Occipital lobe (tissue), 2 donors: ENCODE data around the gene RAB27B. TPM values are rescaled to one million over a fixed set of nuclear protein-coding genes. Genes with fewer than 3 reads are reported as not detected.
"Not testable (repeated sequence)": the region's sequence is repeated elsewhere in the genome, so short reads cannot be mapped to it uniquely, and the experiment has no call there.

Experiments used
- DNase-seq: peaks from one replicate; lab custom pipeline; 2025; lab: John Stamatoyannopoulos, UW
- total RNA-seq: library from RNA; depleted of rRNA; stranded (reverse); fragments of >200 nt; gene quantifications from one replicate; pipeline ENCODE4 v1.2.3, GENCODE V29; 2014

Gene RAB27B
- total RNA-seq, result 35.1 TPM

GRCh38 chr18:54828281-54828881, at the start of gene RAB27B:
RAB27B (plus strand) TSS chr18:54828477; CDS start chr18:54877586, 49,109 bp downstream.
- peak; percentile 68 for DNase-seq

DNA sequence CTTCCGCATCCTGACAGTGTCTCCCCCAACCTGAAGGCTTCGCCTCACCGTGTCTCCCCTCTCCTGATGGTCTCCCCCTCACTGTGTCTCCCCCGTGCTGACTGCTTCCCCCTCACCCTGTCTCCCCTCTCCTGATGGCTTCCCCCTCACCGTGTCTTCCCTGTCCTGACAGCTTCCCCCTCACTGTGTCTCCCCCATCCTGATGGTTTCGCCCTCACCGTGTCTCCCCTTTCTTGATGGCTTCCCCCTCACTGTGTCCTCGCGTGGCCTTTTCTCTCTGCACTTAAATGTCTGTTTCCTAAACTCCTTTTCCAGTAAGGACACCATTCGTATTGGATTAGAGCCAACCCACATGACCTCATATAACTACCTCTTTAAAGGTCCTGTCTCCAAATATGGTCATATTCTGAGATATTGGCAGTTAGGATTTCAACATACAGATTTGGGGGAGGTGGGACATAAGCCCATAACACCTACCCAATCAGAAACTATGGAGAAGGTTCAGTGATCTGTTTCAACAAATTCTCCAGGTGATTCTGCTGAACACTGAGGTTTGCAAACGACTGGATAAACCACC, 47.9 kb upstream of the RAB27B start:
- no peak for DNase-seq

- DNase-seq, result no peak
Observed at GRCh38 chr18:54780970-54781369, 47.3 kb upstream of the RAB27B start.

DNA sequence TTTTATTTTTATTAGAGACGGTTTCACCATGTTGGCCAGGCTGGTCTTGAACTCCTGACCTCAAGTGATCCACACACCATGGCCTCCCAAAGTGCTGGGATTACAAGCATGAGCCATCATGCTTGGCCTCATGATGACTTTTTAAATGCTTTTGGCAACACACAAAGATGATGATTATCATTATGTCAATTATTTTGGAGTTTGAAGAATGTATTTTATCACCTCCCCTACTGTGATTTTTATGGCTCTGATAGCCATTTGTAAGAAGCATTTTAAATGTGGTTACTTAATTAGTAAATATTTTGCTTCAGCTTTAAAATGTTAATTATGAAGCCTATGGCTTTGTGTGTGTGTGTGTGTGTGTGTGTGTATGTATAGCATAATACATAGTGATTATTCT, 45.1 kb upstream of the RAB27B start:
- DNase-seq, result no peak

DNA sequence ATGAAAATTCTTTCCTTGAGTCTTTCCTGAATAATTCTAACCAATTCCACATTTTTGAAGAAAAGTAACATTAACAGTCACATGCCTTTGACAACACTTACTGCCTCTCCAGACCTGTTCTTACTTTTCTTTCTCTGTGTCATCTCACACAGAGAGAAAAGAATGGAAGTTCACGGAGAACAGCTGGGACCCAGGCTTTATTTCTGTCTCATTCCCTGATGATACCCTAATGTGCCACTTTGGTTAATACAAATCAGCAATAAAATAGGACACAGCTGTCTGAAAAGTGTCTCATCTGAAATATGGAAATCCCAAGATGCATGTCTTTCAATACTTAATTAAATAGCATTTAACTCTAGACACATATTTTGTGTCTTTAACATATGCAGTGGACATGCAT, 42.1 kb upstream of the RAB27B start:
- DNase-seq, result no peak

GRCh38 chr18:54787121-54787520, 41.2 kb upstream of the RAB27B start:
- no peak for DNase-seq

DNA sequence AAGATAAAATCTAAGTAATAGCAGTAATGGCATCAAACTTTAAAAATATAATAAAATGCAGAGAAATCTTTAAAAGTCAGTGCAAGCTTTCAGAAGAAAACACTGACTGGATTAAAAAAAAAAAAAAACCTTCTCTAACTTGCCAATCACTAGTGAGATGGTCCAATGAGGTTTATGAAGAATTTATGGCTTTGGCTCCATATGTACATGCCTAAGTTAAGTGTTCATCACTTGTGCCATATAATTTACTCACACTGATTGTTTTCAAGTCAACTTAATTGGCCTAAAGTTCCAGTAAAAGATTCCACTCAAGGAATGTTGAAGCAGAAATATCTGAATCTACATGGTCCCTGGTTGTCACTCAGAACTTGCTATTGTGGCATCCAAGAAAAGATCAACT, 40.7 kb upstream of the RAB27B start:
- no peak for DNase-seq

- no peak for DNase-seq
Observed at GRCh38 chr18:54790109-54790508, 38.2 kb upstream of the RAB27B start.

DNA sequence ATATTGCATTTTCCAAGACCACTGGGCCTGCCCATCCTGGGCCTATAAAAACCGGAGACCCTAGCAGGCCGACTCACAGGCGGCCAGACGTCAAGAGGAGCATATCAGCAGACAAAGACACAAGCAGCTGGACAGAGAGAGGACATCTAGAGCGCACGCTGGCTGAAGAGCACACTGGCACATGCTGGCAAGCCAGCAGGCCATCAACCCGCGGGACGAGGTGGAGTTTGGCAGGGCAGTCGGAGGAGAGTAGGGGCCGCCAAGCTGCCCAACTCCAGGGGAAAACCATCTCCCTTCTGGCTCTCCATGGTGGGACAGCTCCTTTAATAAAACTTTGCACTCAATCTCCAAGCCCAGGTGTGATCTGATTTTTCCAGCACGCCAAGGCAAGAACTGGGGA, 36.6 kb upstream of the RAB27B start:
- DNase-seq, result no peak

DNA sequence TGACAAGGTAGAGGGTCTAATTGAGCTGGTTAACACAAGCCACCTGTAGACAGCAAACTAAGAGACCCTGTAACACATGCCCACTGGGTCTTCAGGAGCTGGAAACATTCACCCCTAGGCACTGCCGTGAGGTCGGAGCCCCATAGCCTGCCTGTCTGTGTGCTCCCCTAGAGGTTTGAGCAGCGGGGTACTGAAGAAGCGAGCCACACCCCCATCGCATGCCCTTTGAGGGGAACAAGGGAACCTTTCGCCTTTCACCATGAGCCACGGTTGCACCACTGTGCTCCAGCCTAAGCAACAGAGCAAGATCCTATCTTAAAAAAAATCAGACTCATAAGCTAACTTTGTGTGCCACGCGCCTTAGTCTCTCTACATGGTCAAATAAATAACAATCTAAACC, 36.2 kb upstream of the RAB27B start:
- no peak for DNase-seq

DNA sequence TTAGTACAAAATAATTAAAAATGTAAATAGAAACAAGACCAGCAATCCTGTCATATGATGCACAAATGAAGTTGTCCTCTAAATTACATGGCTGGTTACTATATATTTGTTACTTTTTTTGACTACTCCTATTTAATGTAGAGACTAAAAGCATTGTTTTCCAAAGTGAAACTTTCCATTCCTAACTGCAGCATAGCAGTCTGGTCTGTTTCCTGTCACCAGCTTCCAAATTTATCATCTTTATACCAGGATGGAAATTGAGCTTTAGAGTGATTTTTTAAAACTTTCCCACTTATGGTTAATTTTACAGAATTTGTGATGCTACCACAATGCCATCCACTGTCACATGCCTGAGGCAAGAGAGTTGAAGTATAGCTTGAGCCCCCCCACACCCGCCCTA, 33.5 kb upstream of the RAB27B start:
- DNase-seq, result no peak

- DNase-seq, result no peak
Observed at GRCh38 chr18:54798186-54798585, 30.1 kb upstream of the RAB27B start.

- DNase-seq, result no peak
Observed at GRCh38 chr18:54801374-54801773, 26.9 kb upstream of the RAB27B start.

DNA sequence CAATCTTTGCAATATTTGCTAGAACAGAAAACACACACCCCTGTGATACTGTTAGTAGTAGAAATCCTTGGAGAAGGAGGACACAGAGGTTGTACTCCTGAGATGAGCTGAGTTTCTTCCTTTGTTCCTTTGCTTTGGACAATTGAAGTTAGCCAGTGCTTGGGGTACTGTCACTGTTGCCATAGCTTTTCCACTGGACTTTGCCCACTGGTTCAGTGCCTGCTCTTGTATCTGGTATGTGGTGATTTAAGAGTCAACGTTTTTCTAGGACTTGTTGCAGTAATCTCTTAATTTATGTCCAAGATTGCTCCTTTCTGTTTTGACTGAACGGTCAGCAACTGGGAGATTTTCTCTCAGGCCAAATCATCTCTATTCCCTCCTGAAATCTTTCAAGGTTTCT, 26.1 kb upstream of the RAB27B start:
- no peak for DNase-seq

GRCh38 chr18:54802686-54803395, 25.4 kb upstream of the RAB27B start:
- DNase-seq, result no peak

GRCh38 chr18:54805571-54806334, 22.5 kb upstream of the RAB27B start:
- no peak for DNase-seq

GRCh38 chr18:54806526-54806925, 21.8 kb upstream of the RAB27B start:
- no peak for DNase-seq

GRCh38 chr18:54807303-54807702, 21.0 kb upstream of the RAB27B start:
- no peak for DNase-seq

DNA sequence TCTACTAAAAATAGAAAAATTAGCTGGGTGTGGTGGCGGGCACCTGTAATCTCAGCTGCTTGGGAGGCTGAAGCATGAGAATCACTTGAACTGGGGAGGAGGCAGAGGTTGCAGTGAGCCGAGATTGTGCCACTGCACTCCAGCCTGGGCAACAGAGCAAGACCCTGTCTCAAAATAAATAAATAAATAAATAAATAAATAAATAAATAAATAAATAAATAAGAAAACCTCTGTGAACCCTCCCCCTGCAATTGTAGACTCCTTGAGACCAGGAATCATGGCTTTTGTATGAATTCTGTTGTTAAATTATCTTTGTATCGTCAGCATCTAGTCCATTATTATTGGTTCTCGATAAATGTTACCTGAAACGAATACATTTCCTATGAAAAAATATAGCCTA, 17.6 kb upstream of the RAB27B start:
- DNase-seq, result not testable (repeated sequence)

DNA sequence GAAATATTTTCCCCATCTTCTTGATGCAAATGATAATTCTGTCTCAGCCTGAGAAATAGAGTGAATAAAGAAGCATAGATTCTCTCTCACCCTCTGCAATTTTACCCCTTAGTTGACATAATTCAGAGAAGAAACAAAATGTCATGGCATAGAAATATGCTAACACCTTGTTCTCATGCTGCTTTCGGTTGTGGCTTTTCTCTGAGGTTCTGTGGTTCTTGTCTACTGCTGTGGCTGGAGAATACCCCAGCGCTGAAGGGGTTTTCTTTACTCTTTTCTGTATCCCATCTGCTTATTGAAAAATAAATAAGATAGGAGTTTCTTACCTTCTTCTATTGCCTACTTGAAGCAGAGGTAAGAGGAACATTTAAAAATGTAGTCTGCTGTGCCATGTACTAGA, 15.4 kb upstream of the RAB27B start:
- no peak for DNase-seq

GRCh38 chr18:54813305-54813704, 15.0 kb upstream of the RAB27B start:
- DNase-seq, result no peak

GRCh38 chr18:54813977-54814565, 14.2 kb upstream of the RAB27B start:
- no peak for DNase-seq
